Peyer's patch (tissue), 4 donors: ENCODE data around the gene LRRC74A.

Source experiments
- POLR2A ChIP-seq, 2 donors: fragments of 450-650 bp; IDR thresholded peaks; one replicate each; pipeline ENCODE4 v1.5.1; 2017; ENCODE audit warnings: antibody characterized with exemption in 2 of 2, mild to moderate bottlenecking in 2 of 2, moderate library complexity in 2 of 2
- TF ChIP-seq, protein P1 (sequence below), 6 experiments: fragments of 450-650 bp in 4 of 6; fragments of 200-600 bp in 2 of 6; sonication (generic) in 1 of 6; IDR thresholded peaks; one replicate each; pipeline ENCODE4 v1.5.1; 2017 to 2019; ENCODE audit warnings: antibody characterized with exemption in 6 of 6, mild to moderate bottlenecking in 3 of 6, moderate library complexity in 1 of 6

DNA sequence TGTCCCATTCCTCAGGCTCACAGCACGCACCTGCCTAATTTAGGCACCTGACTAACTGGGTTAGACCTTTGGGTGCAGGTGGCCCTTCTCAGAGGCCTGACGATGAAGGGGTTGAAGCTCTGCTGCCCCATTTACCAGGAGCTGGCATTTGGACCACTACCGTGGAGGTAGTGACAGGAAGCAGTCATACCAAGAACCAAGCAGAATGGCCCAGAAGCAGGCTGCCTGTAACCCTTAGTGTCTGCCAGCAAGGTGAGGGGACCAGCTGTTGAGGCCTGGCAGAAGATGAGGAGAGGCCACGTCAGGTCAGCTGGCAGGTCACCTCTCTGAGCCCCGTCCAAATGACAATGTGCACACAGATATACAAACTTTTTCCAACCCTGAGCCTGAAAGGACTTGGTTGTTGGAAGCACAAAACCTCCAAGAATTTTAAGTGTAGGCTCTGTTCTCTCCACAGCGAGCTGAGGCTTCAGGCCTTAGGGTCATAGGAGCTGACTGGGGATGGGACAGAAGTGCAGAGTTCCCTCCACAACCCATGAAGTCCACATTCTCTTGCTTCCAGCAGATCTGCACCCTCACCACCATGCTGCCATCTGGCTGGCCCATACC, 41.8 kb upstream of the LRRC74A start:
- TF ChIP-seq, protein P1, sequence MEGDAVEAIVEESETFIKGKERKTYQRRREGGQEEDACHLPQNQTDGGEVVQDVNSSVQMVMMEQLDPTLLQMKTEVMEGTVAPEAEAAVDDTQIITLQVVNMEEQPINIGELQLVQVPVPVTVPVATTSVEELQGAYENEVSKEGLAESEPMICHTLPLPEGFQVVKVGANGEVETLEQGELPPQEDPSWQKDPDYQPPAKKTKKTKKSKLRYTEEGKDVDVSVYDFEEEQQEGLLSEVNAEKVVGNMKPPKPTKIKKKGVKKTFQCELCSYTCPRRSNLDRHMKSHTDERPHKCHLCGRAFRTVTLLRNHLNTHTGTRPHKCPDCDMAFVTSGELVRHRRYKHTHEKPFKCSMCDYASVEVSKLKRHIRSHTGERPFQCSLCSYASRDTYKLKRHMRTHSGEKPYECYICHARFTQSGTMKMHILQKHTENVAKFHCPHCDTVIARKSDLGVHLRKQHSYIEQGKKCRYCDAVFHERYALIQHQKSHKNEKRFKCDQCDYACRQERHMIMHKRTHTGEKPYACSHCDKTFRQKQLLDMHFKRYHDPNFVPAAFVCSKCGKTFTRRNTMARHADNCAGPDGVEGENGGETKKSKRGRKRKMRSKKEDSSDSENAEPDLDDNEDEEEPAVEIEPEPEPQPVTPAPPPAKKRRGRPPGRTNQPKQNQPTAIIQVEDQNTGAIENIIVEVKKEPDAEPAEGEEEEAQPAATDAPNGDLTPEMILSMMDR (IDR thresholded peaks at IDR 0.05): no peak
- no peak for TF ChIP-seq POLR2A (IDR thresholded peaks at IDR 0.05)
